ENCODE measurements around the gene RIPK4. TPM values are rescaled to one million over a fixed set of nuclear protein-coding genes. Genes with fewer than 3 reads are reported as not detected.

RIPK4 gene
- polyA plus RNA-seq, 3 donors = 0.05 to 0.09 TPM; not detected in 1

GRCh38 chr21:41764558-41765419 lies 2.1 kb downstream of the RIPK4 start:
- Histone ChIP-seq H3K9ac (ENCODE audit: insufficient read depth, low read length, poor library complexity, severe bottlenecking) (no peak overlapping the region), H4K20me1 (ENCODE audit: insufficient read depth, low read length) (no peaks in the 10 kb centered on the region), H2AFZ (ENCODE audit: insufficient read depth, low read depth, low read length, poor library complexity, severe bottlenecking) (no peak overlapping the region), H3K27me3 (ENCODE audit: control insufficient read depth in 2 of 2, insufficient read depth in 2 of 2, low read length in 2 of 2) (peaks cover 46 to 66% of the 10 kb centered on the region in 2 donors), H3K9me3 (replicated peaks in 1 of 2; ENCODE audit: control insufficient read depth in 1 of 2, insufficient read depth in 1 of 2, low read length in 2 of 2) (peaks cover 0 to 12% of the 10 kb centered on the region in 2 donors), H3K36me3 (replicated peaks in 1 of 2; ENCODE audit: control insufficient read depth in 1 of 2, insufficient read depth in 2 of 2, low read length in 2 of 2) (no peaks in the 10 kb centered on the region), H3K4me2 (replicated peaks; ENCODE audit: extremely low read depth, low read length, poor library complexity, severe bottlenecking) (no peak overlapping the region), H3K4me3 (replicated peaks in 1 of 3; ENCODE audit: low read depth in 2 of 3, low read length in 3 of 3) (no peak overlapping the region), H3K27ac (ENCODE audit: low read depth in 1 of 2, low read length in 2 of 2) (no peak overlapping the region), H3K79me2 (ENCODE audit: insufficient read depth, low read length) (no peaks in the 10 kb centered on the region), H3K4me1 (ENCODE audit: control insufficient read depth in 1 of 2, insufficient read depth in 2 of 2, low read length in 2 of 2) (peaks cover 69 to 76% of the 10 kb centered on the region in 2 donors)
- 100% methylated on average over 2 of the region's 7 CpGs for WGBS (ENCODE audit: insufficient coverage)
- peaks cover 22 to 25% of the 10 kb centered on the region in 2 donors for H3K36me3 Mint-ChIP-seq
- peaks cover 56 to 74% (median 71%) of the 10 kb centered on the region in 3 donors for H3K27me3 Mint-ChIP-seq (ENCODE audit: low read depth in 3 of 3)
- no peak for TF ChIP-seq CTCF (IDR thresholded peaks at IDR 0.05)
- no peak for DNase-seq
- peak overlapping the region in 1 of 2 donors; percentile 83 for H3K4me3 Mint-ChIP-seq
- peaks cover 0 to 20% (median 13%) of the 10 kb centered on the region in 7 donors for H3K9me3 Mint-ChIP-seq
- H3K27ac Mint-ChIP-seq = no peak overlapping the region
- intact Hi-C loops (cut with micrococcal nuclease) = loop anchor here (5.0 to 10.0 kb wide), 3 partner anchors 37 to 90 kb away; no protein-coding TSS in a partner anchor
- peaks cover 63% of the 10 kb centered on the region for H3K4me1 Mint-ChIP-seq

GRCh38 chr21:41763996-41764395 lies 2.9 kb downstream of the RIPK4 start:
- Mint-ChIP-seq H3K27me3 (ENCODE audit: low read depth in 3 of 3) (peaks cover 48 to 66% (median 63%) of the 10 kb centered on the region in 3 donors), H3K36me3 (peaks cover 21 to 24% of the 10 kb centered on the region in 2 donors), H3K9me3 (peaks cover 0 to 18% (median 13%) of the 10 kb centered on the region in 7 donors), H3K4me1 (peaks cover 68% of the 10 kb centered on the region), H3K27ac (no peak overlapping the region), H3K4me3 (peak overlapping the region in 1 of 2 donors; percentile 39)
- intact Hi-C loops (cut with micrococcal nuclease) = loop anchor here (5.0 to 10.0 kb wide), 2 partner anchors 87 to 89 kb away; no protein-coding TSS in a partner anchor
- peaks cover 71 to 79% of the 10 kb centered on the region in 2 donors for H3K4me1 ChIP-seq (ENCODE audit: control insufficient read depth in 1 of 2, insufficient read depth in 2 of 2, low read length in 2 of 2)
- no peak overlapping the region for H3K27ac ChIP-seq (ENCODE audit: low read depth in 1 of 2, low read length in 2 of 2)
- H4K20me1 ChIP-seq (ENCODE audit: insufficient read depth, low read length) = no peaks in the 10 kb centered on the region
- H3K27me3 ChIP-seq (ENCODE audit: control insufficient read depth in 2 of 2, insufficient read depth in 2 of 2, low read length in 2 of 2) = peaks cover 39 to 58% of the 10 kb centered on the region in 2 donors
- H2AFZ ChIP-seq (ENCODE audit: insufficient read depth, low read depth, low read length, poor library complexity, severe bottlenecking) = no peak overlapping the region
- no peaks in the 10 kb centered on the region for H3K36me3 ChIP-seq (replicated peaks in 1 of 2; ENCODE audit: control insufficient read depth in 1 of 2, insufficient read depth in 2 of 2, low read length in 2 of 2)
- no peak overlapping the region for H3K4me3 ChIP-seq (replicated peaks in 1 of 3; ENCODE audit: low read depth in 2 of 3, low read length in 3 of 3)
- H3K79me2 ChIP-seq (ENCODE audit: insufficient read depth, low read length) = no peaks in the 10 kb centered on the region
- no peak overlapping the region for H3K4me2 ChIP-seq (replicated peaks; ENCODE audit: extremely low read depth, low read length, poor library complexity, severe bottlenecking)
- peaks cover 0 to 7% of the 10 kb centered on the region in 2 donors for H3K9me3 ChIP-seq (replicated peaks in 1 of 2; ENCODE audit: control insufficient read depth in 1 of 2, insufficient read depth in 1 of 2, low read length in 2 of 2)
- no peak for TF ChIP-seq CTCF (IDR thresholded peaks at IDR 0.05)
- H3K9ac ChIP-seq (ENCODE audit: insufficient read depth, low read length, poor library complexity, severe bottlenecking) = no peak overlapping the region
- no peak for DNase-seq
- 84% methylated on average over 6 of the region's 8 CpGs for WGBS (ENCODE audit: insufficient coverage)
